Measurements from ENCODE around the gene DGKG. TPM values are rescaled to one million over a fixed set of nuclear protein-coding genes. Genes with fewer than 3 reads are reported as not detected.
A peak's percentile ranks its signal among the peaks of the same experiment; 100 is the strongest.

DGKG gene
- total and polyA plus RNA-seq, 9 of the 15 experiments (the other 6 are each of a cell fraction or from before 2014, with no cell fraction given): 0.01 to 0.36 (median 0.15) TPM

- TF ChIP-seq ZBTB12 (CRISPR knock-in tag; IDR thresholded peaks at IDR 0.05) (no peak), MEIS2 (IDR thresholded peaks at IDR 0.05; ENCODE audit: partially characterized antibody) (peak; percentile 76), RB1 (IDR thresholded peaks at IDR 0.05; ENCODE audit: low read depth) (no peak), NONO (IDR thresholded peaks at IDR 0.05; ENCODE audit: low read depth in 2 of 2, low read length in 1 of 2) (no peak), PHF21A (IDR thresholded peaks at IDR 0.05; ENCODE audit: borderline replicate concordance, low read depth) (no peak), ZNF175 (CRISPR knock-in tag; IDR thresholded peaks at IDR 0.05; ENCODE audit: low read depth) (no peak), TEAD1 (CRISPR knock-in tag; IDR thresholded peaks at IDR 0.05) (no peak), KLF6 (CRISPR knock-in tag; IDR thresholded peaks at IDR 0.05; ENCODE audit: borderline replicate concordance) (no peak), ZBTB11 (CRISPR knock-in tag; IDR thresholded peaks at IDR 0.05) (no peak), EP400 (IDR thresholded peaks at IDR 0.05) (no peak), MED1 (CRISPR knock-in tag; IDR thresholded peaks at IDR 0.05; ENCODE audit: borderline replicate concordance) (no peak), MAFG (tag; conservative IDR thresholded peaks at IDR 0.05) (no peak), ZBTB34 (CRISPR knock-in tag; IDR thresholded peaks at IDR 0.05) (no peak), ZMIZ1 (IDR thresholded peaks at IDR 0.05; ENCODE audit: low read depth in 2 of 2, low read length in 2 of 2) (no peak), PKNOX1 (IDR thresholded peaks at IDR 0.05) (peak; percentile 40; the same call in 1 of the 2 replicates), SREBF1 (IDR thresholded peaks at IDR 0.05; ENCODE audit: borderline replicate concordance, low read depth, low read length) (no peak)
Measured at GRCh38 chr3:186166036-186166435, 196.0 kb downstream of the DGKG start (continued).
